ENCODE measurements around the gene GPC6.

GRCh38 chr13:93336728-93337127 lies 110.1 kb downstream of the GPC6 start:
- no peak for TF ChIP-seq POLR2A (IDR thresholded peaks at IDR 0.05)
- TF ChIP-seq CTCF (IDR thresholded peaks at IDR 0.05) = no peak

Data from uterus (tissue), 2 donors.